HCT116 (cell line): ENCODE data around the gene CFAP92. TPM values are rescaled to one million over a fixed set of nuclear protein-coding genes. Genes with fewer than 3 reads are reported as not detected.

Source experiments
- ATAC-seq: fragments of 200-7000 bp; cut with Tn5 transposase; 2 replicates; pipeline ENCODE4 v1.9.1; 2020; ENCODE audit warnings: mild to moderate bottlenecking, moderate library complexity
- BruUV-seq: library from RNA; stranded (reverse); fragments of 400-500 nt; replicated peaks from 2 replicates; lab custom pipeline; 2021; lab: Mats Ljungman, UMichigan
- CTCF ChIA-PET: fragments of 300-600 bp; sonication (Branson Sonifier 250); formaldehyde crosslinking; loops from one replicate; lab custom pipeline; 2021; ENCODE audit warnings: antibody characterized with exemption; lab: Charles Lee
- POLR2A ChIA-PET: fragments of 300-600, 350-600 bp; sonication (Branson Sonifier 250); formaldehyde crosslinking; loops from one replicate; lab custom pipeline; 2021; ENCODE audit warnings: antibody characterized with exemption; lab: Charles Lee
- RAD21 ChIA-PET, 2 experiments: fragments of 300-600 bp; sonication (Branson Sonifier 250); formaldehyde crosslinking; loops; one replicate each; lab custom pipeline; 2023; ENCODE audit warnings: low total read pairs in 2 of 2; ENCODE audit not compliant: uncharacterized antibody in 2 of 2, unreplicated experiment in 2 of 2, low non-redundant PET in 1 of 2; lab: Charles Lee
- DNase-seq: peaks from one replicate; pipeline ENCODE4 v3.0.0-alpha.2; 2010; ENCODE audit warnings: low read depth, low spot score
- H2AFZ ChIP-seq: fragments of 200-600 bp; shearing (Covaris generic), sonication (generic); 2 replicates; pipeline ENCODE4 v1.6.1; 2017; ENCODE audit warnings: low read depth, mixed run types, mixed read lengths, antibody characterized with exemption, low read length; ENCODE audit not compliant: poor library complexity, severe bottlenecking
- H3K27ac ChIP-seq: 2 replicates; pipeline ENCODE4 v1.5.1; 2012; ENCODE audit warnings: low read depth, low read length
- H3K27me3 ChIP-seq: fragments of 200-600 bp; sonication (generic); 2 replicates; pipeline ENCODE4 v1.6.1; 2016; ENCODE audit warnings: mixed run types, low read length, mixed read lengths; ENCODE audit not compliant: insufficient read depth
- H3K36me3 ChIP-seq, 2 experiments: fragments of 200-500 bp in 1 of 2; fragments of 200-600 bp in 1 of 2; sonication (Bioruptor generic) in 1 of 2; sonication (generic) in 1 of 2; 2 replicates each; pipeline versions ENCODE4 v1.5.1 to v1.6.1; 2014 to 2016; ENCODE audit warnings: low read length in 2 of 2, inconsistent platforms in 1 of 2, mixed read lengths in 1 of 2, mixed run types in 1 of 2; ENCODE audit not compliant: insufficient read depth in 2 of 2, control insufficient read depth in 1 of 2
- H3K4me1 ChIP-seq, 2 experiments: fragments of 200-600 bp in 1 of 2; sonication (generic) in 1 of 2; 2 replicates each; pipeline versions ENCODE4 v1.5.1 to v1.6.1; 2012 to 2017; ENCODE audit warnings: low read length in 2 of 2, inconsistent platforms in 1 of 2, mild to moderate bottlenecking in 1 of 2, mixed read lengths in 1 of 2, mixed run types in 1 of 2, moderate library complexity in 1 of 2; ENCODE audit not compliant: insufficient read depth in 2 of 2, control insufficient read depth in 1 of 2
- H3K4me2 ChIP-seq: fragments of 200-600 bp; sonication (generic); 2 replicates; pipeline ENCODE4 v1.6.1; 2017; ENCODE audit warnings: mixed run types, low read length, mixed read lengths
- H3K4me3 ChIP-seq, 2 experiments: fragments of 200-600 bp in 1 of 2; sonication (generic) in 1 of 2; replicated peaks in 1 of 2; 2 replicates each; pipeline ENCODE4 v1.5.1; 2011 to 2016; ENCODE audit warnings: low read length in 2 of 2, control low read depth in 1 of 2, low read depth in 1 of 2, mild to moderate bottlenecking in 1 of 2, mixed read lengths in 1 of 2, mixed run types in 1 of 2
- H3K79me2 ChIP-seq: fragments of 200-600 bp; sonication (generic); 2 replicates; pipeline ENCODE4 v1.6.1; 2017; ENCODE audit warnings: mild to moderate bottlenecking, mixed run types, low read length, moderate library complexity, mixed read lengths; ENCODE audit not compliant: insufficient read depth
- H3K9ac ChIP-seq: fragments of 200-600 bp; sonication (generic); 2 replicates; pipeline ENCODE4 v1.6.1; 2016; ENCODE audit warnings: low read length, mixed read lengths
- H3K9me2 ChIP-seq: fragments of 200-600 bp; sonication (generic), shearing (Covaris generic); 2 replicates; pipeline ENCODE4 v1.6.1; 2017; ENCODE audit warnings: mixed run types, mild to moderate bottlenecking, moderate library complexity; ENCODE audit not compliant: insufficient read depth
- H3K9me3 ChIP-seq, 2 experiments: fragments of 200-500 bp in 1 of 2; fragments of 200-600 bp in 1 of 2; sonication (Bioruptor generic) in 1 of 2; sonication (generic) in 1 of 2; 2 replicates each; pipeline ENCODE4 v1.6.1; 2014 to 2017; ENCODE audit warnings: low read length in 2 of 2, mixed read lengths in 2 of 2, inconsistent platforms in 1 of 2, low read depth in 1 of 2, mild to moderate bottlenecking in 1 of 2, mixed run types in 1 of 2, moderate library complexity in 1 of 2; ENCODE audit not compliant: control insufficient read depth in 1 of 2, insufficient read depth in 1 of 2
- H4K20me1 ChIP-seq: fragments of 200-600 bp; sonication (generic), shearing (Covaris generic); 2 replicates; pipeline ENCODE4 v1.6.1; 2017; ENCODE audit warnings: mixed run types, mild to moderate bottlenecking, moderate library complexity; ENCODE audit not compliant: insufficient read depth
- ATF3 ChIP-seq: IDR thresholded peaks from 2 replicates; pipeline ENCODE4 v1.6.1; 2012
- CEBPB ChIP-seq: IDR thresholded peaks from 2 replicates; pipeline ENCODE4 v1.6.1; 2012; ENCODE audit warnings: low read depth
- EGR1 ChIP-seq: IDR thresholded peaks from 2 replicates; pipeline ENCODE4 v1.6.1; 2012; ENCODE audit warnings: low read depth
- JUND ChIP-seq: IDR thresholded peaks from 2 replicates; pipeline ENCODE4 v1.6.1; 2012
- MAX ChIP-seq: IDR thresholded peaks from 2 replicates; pipeline ENCODE4 v1.6.1; 2012
- RAD21 ChIP-seq: IDR thresholded peaks from 2 replicates; pipeline ENCODE4 v1.6.1; 2012; ENCODE audit warnings: low read depth, mild to moderate bottlenecking
- REST ChIP-seq: IDR thresholded peaks from 2 replicates; pipeline ENCODE4 v1.6.1; 2012; ENCODE audit warnings: low read depth
- SIN3A ChIP-seq: IDR thresholded peaks from 2 replicates; pipeline ENCODE4 v1.6.1; 2012; ENCODE audit warnings: low read depth
- SP1 ChIP-seq: IDR thresholded peaks from 2 replicates; pipeline ENCODE4 v1.6.1; 2012; ENCODE audit warnings: low read depth
- TCF7L2 ChIP-seq: IDR thresholded peaks from 2 replicates; pipeline ENCODE4 v1.7.0; 2011; ENCODE audit warnings: borderline replicate concordance, inconsistent platforms; ENCODE audit not compliant: insufficient read depth, insufficient read length; ENCODE audit errors: extremely low read depth
- YY1 ChIP-seq: IDR thresholded peaks from 2 replicates; pipeline ENCODE4 v1.6.1; 2011; ENCODE audit warnings: low read length, low read depth, moderate library complexity, mild to moderate bottlenecking; ENCODE audit not compliant: insufficient replicate concordance; ENCODE audit errors: extremely low read depth
- ZFX ChIP-seq: fragments of 450-650 bp; IDR thresholded peaks from 2 replicates; pipeline ENCODE4 v1.6.1; 2017
- intact Hi-C: fragments of 100-400 bp; cut with micrococcal nuclease; formaldehyde crosslinking; loops from 2 replicates; pipeline ENCODE4 v1.10.0; 2022
- total RNA-seq: library from RNA; stranded (reverse); gene quantifications from one replicate; pipeline ENCODE4 v1.2.1, GENCODE V29; 2021; ENCODE audit not compliant: unreplicated experiment
- TF ChIP-seq, protein P1 (sequence below), 3 experiments: fragments of 200-600 bp in 1 of 3; sonication (generic) in 1 of 3; IDR thresholded peaks in 2 of 3; conservative IDR thresholded peaks in 1 of 3; 2 replicates each; pipeline ENCODE4 v1.5.1; 2012 to 2017; ENCODE audit warnings: low read depth in 2 of 3, low read length in 2 of 3, antibody characterized with exemption in 1 of 3, borderline replicate concordance in 1 of 3, control low read depth in 1 of 3, mild to moderate bottlenecking in 1 of 3, mixed read lengths in 1 of 3, mixed run types in 1 of 3, moderate library complexity in 1 of 3; ENCODE audit not compliant: insufficient read depth in 1 of 3

Gene CFAP92
- total RNA-seq, 1 experiment from 2014 or later, result 3.6 TPM

DNA sequence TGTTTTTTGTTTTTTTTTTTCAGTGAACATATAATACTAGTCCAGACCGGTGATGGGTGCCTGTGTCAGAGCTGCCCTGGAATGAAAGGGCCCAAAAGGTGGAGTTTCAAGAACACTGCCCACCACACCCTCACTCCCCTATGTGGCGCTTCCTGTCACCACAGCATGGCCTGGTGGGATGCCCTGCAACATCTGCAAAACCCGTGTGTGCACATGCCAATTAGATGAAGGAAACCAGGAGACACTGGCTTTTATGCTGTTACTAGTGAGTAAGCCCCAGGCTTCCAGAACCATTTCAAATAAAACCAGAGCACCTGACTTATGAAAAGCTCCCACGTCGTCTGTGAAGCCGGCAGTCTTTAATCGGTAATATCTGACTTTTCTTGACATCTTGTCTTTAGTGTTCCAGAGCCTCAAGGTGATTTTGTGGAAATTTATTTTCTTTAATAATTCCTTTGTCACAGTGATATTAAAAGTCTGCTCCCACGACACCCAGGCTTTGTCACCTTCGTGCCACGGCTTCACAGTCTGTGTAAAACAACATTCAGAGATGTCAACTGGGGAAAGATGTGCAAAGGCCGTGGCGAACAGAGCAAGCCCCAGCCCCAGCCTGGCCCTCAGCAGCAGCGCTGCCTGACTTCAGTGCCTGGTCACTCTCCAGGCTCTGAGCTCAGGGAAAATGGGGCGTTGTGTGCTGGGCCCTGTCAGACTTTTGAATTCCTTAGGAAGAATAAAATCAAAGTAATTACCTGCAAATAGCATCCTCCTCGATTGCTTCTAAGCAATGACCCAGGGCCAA lies 6.4 kb downstream of the CFAP92 start:
- H2AFZ ChIP-seq, result no peak overlapping the region
- H4K20me1 ChIP-seq, result no peaks in the 10 kb centered on the region
- intact Hi-C loops, result no loop called here
- TF ChIP-seq RAD21 (no peak), JUND (no peak), REST (no peak), YY1 (no peak), TCF7L2 (no peak), ATF3 (no peak), CEBPB (no peak), SIN3A (no peak), ZFX (no peak), EGR1 (no peak), MAX (no peak), SP1 (no peak)
- TF ChIP-seq, protein P1, sequence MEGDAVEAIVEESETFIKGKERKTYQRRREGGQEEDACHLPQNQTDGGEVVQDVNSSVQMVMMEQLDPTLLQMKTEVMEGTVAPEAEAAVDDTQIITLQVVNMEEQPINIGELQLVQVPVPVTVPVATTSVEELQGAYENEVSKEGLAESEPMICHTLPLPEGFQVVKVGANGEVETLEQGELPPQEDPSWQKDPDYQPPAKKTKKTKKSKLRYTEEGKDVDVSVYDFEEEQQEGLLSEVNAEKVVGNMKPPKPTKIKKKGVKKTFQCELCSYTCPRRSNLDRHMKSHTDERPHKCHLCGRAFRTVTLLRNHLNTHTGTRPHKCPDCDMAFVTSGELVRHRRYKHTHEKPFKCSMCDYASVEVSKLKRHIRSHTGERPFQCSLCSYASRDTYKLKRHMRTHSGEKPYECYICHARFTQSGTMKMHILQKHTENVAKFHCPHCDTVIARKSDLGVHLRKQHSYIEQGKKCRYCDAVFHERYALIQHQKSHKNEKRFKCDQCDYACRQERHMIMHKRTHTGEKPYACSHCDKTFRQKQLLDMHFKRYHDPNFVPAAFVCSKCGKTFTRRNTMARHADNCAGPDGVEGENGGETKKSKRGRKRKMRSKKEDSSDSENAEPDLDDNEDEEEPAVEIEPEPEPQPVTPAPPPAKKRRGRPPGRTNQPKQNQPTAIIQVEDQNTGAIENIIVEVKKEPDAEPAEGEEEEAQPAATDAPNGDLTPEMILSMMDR (IDR thresholded peaks at IDR 0.05 in 2 of 3, conservative IDR thresholded peaks at IDR 0.05 in 1 of 3; ENCODE audit: borderline replicate concordance in 1 of 3, insufficient read depth in 1 of 3, low read depth in 2 of 3, low read length in 2 of 3), result no peak
- POLR2A ChIA-PET, result no interaction called here
- no peaks in the 10 kb centered on the region for H3K9me2 ChIP-seq
- CTCF ChIA-PET, result no interaction called here
- no TSS peak for BruUV-seq
- no peaks in the 10 kb centered on the region for H3K27me3 ChIP-seq
- no peak overlapping the region for H3K27ac ChIP-seq
- H3K9ac ChIP-seq, result no peak overlapping the region
- no peaks in the 10 kb centered on the region for H3K79me2 ChIP-seq
- no peak overlapping the region for H3K4me2 ChIP-seq
- no peaks in the 10 kb centered on the region for H3K4me1 ChIP-seq
- no peaks in the 10 kb centered on the region for H3K9me3 ChIP-seq
- RAD21 ChIA-PET, result no interaction called here
- ATAC-seq (no peak), DNase-seq (no peak)
- no peaks in the 10 kb centered on the region for H3K36me3 ChIP-seq
- no peak overlapping the region for H3K4me3 ChIP-seq
